ENCODE data around the gene EME2. TPM values are rescaled to one million over a fixed set of nuclear protein-coding genes. Genes with fewer than 3 reads are reported as not detected.
"Not testable (repeated sequence)": the region's sequence is repeated elsewhere in the genome, so short reads cannot be mapped to it uniquely, and the experiment has no call there.

Gene EME2
- total RNA-seq, 1 donor from 2014 or later, result 6.8 TPM

GRCh38 chr16:1791943-1792812 is 19.6 kb downstream of the EME2 start:
- Histone ChIP-seq H3K27me3 (ENCODE audit: control insufficient read depth, insufficient read depth, low read length) (peaks cover 2% of the 10 kb centered on the region), H3K36me3 (ENCODE audit: control insufficient read depth, insufficient read depth, low read length) (no peaks in the 10 kb centered on the region), H3K4me3 (ENCODE audit: low read depth, low read length) (no peak overlapping the region)
- DNase-seq (ENCODE audit: low read depth), result no peak
- TF ChIP-seq, protein P1, sequence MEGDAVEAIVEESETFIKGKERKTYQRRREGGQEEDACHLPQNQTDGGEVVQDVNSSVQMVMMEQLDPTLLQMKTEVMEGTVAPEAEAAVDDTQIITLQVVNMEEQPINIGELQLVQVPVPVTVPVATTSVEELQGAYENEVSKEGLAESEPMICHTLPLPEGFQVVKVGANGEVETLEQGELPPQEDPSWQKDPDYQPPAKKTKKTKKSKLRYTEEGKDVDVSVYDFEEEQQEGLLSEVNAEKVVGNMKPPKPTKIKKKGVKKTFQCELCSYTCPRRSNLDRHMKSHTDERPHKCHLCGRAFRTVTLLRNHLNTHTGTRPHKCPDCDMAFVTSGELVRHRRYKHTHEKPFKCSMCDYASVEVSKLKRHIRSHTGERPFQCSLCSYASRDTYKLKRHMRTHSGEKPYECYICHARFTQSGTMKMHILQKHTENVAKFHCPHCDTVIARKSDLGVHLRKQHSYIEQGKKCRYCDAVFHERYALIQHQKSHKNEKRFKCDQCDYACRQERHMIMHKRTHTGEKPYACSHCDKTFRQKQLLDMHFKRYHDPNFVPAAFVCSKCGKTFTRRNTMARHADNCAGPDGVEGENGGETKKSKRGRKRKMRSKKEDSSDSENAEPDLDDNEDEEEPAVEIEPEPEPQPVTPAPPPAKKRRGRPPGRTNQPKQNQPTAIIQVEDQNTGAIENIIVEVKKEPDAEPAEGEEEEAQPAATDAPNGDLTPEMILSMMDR (IDR thresholded peaks at IDR 0.05; ENCODE audit: insufficient read depth, low read length, poor library complexity, severe bottlenecking), result no peak

GRCh38 chr16:1792836-1793577 is 20.4 kb downstream of the EME2 start:
- DNase-seq (ENCODE audit: low read depth), result no peak
- H3K36me3 ChIP-seq (ENCODE audit: control insufficient read depth, insufficient read depth, low read length), result no peaks in the 10 kb centered on the region
- peaks cover 2% of the 10 kb centered on the region for H3K27me3 ChIP-seq (ENCODE audit: control insufficient read depth, insufficient read depth, low read length)
- no peak overlapping the region for H3K4me3 ChIP-seq (ENCODE audit: low read depth, low read length)
- TF ChIP-seq, protein P1 (IDR thresholded peaks at IDR 0.05; ENCODE audit: insufficient read depth, low read length, poor library complexity, severe bottlenecking), result no peak

DNA sequence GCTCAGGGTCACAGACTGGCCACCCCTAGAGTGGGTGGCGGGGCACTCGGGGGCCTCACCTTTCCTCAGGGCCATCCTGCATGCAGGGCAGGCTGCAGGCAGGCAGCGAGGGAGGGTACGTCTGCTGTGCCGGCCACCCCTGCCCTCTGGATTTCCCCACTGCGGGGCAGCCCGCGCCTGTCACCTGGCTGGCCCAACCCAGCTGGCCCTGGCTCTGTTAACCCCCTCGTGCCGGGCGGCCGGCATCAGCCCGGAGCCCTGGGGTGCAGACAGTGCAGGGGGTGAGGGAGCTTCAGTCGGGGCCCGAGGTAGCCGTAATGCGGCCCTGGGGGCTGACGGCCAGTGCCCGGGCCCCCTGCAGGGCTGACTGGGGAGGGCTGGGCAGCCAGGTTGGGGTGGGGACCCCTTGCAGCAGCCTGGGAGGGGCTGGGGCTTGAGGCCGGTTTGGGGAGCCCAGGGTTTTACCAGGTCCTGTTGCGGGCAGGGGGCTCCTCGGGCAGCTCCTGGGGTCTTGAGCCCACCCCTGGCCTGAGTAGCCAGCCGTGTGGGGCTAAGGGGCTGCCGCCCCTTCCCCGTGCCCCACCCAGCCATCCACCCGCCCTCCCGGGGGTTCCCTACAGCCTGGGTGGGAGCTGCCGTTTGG is 21.1 kb downstream of the EME2 start, which contains the start of gene IGFALS:
TSS of gene IGFALS (minus strand) at position 128 of the 643 bp plus-strand sequence. CDS start at position 75, 53 bp downstream.
- H3K4me3 ChIP-seq (ENCODE audit: low read depth, low read length), result no peak within 1 kb of the TSS
- no peaks in the 10 kb centered on the region for H3K36me3 ChIP-seq (ENCODE audit: control insufficient read depth, insufficient read depth, low read length)
- no peak for DNase-seq (ENCODE audit: low read depth)
- TF ChIP-seq, protein P1 (IDR thresholded peaks at IDR 0.05; ENCODE audit: insufficient read depth, low read length, poor library complexity, severe bottlenecking), result no peak
- H3K27me3 ChIP-seq (ENCODE audit: control insufficient read depth, insufficient read depth, low read length), result peaks cover 2% of the 10 kb centered on the region

DNA sequence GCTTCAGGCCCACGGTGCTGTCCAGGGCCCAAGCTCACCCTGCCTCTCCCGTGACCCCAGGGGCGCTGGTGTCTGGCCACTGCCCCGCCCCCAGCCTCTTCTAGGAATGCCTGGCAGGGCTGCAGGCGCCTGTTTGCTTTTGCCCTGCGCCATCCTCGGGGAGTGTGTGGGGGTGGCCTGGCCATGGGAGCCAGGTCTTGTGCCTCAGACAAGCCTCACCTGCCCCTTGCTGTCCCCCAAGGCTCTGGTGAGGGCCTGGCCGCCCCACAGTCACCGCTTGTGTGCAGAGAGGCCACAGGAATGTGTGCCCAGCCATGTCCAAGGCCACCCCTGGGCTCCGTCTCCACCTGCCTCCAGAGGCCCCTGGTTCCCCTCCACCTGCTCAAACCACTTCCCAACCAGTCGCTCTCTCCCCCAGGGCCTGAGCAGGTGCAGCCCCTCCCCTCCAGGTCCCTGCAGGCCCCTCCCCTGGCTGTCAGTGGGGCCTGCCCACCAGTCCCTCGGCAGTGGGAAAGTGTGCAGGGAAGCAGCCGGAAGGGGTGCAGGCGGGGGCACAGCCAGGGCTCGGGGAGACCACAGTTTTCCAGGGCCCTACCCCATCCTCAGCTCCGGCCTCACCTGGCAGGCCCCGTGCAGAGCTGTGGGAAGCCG is 21.7 kb downstream of the EME2 start:
- Histone ChIP-seq H3K27me3 (ENCODE audit: control insufficient read depth, insufficient read depth, low read length) (peaks cover 2% of the 10 kb centered on the region), H3K36me3 (ENCODE audit: control insufficient read depth, insufficient read depth, low read length) (no peaks in the 10 kb centered on the region), H3K4me3 (ENCODE audit: low read depth, low read length) (no peak overlapping the region)
- no peak for DNase-seq (ENCODE audit: low read depth)
- TF ChIP-seq, protein P1 (IDR thresholded peaks at IDR 0.05; ENCODE audit: insufficient read depth, low read length, poor library complexity, severe bottlenecking), result no peak

DNA sequence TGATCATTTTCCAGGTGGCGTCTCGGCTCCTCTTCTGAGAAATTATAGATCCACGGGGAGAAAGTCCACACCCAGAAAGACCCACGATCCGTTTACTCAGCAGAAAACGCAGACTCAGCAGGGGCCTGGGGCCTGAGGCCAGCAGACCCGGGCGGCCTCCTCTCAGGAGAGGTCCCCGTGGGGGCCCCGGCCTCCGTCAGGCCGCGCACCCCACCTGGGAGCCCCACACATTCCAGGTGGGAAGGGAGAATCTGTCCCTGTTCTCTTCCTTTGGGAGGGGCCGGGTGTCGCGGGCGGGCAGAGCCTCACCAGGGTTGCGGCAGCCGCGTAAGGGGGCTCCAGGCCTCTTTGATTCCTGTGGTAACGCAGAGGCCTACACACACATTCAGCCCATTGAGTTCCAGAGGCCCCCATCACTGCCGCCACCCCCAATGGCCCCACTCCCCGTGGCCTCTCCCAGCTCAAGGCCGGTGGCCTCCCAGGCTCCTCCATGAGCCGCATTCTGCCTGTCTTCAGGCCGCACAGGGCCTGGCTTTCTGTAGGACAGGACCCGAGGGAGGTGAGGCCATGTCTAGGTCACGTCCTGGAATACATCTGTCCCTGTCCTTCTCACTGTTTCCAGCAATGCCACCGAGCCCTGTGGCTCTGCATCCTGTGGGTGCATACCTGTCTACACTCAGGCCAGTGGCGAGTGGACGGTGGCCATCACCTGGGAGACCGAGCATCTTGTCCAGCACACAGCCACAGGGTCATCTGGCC is 22.5 kb downstream of the EME2 start:
- Histone ChIP-seq H3K4me3 (ENCODE audit: low read depth, low read length) (no peak overlapping the region), H3K36me3 (ENCODE audit: control insufficient read depth, insufficient read depth, low read length) (no peaks in the 10 kb centered on the region), H3K27me3 (ENCODE audit: control insufficient read depth, insufficient read depth, low read length) (peaks cover 2% of the 10 kb centered on the region)
- TF ChIP-seq, protein P1 (IDR thresholded peaks at IDR 0.05; ENCODE audit: insufficient read depth, low read length, poor library complexity, severe bottlenecking), result no peak
- DNase-seq (ENCODE audit: low read depth), result no peak

DNA sequence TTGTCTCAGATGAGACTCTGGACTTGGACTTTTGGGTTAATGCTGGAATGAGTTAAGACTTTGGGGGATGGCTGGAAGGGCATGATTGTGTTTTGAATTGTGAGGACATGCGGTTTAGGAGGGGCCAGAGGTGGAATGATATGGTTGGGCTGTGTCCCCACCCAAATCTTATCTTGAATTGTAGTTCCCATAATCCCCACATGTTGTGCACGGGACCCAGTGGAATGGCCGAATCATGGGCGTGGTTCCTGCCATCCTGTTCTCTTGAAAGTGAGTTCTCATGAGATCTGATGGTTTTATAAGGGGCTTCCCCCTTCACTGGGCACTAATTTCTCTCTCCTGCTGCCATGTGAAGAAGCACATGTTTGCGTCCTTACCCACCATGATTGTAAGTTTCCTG is 26.7 kb downstream of the EME2 start:
- not testable (repeated sequence) for H3K27me3 ChIP-seq (ENCODE audit: control insufficient read depth, insufficient read depth, low read length); DNase-seq (ENCODE audit: low read depth); H3K4me3 ChIP-seq (ENCODE audit: low read depth, low read length); H3K36me3 ChIP-seq (ENCODE audit: control insufficient read depth, insufficient read depth, low read length)

Data from kidney epithelial cell (primary cell).